BJ (cell line): ENCODE results near the gene IGSF8. TPM values are rescaled to one million over a fixed set of nuclear protein-coding genes. Genes with fewer than 3 reads are reported as not detected.
"Not testable (repeated sequence)": the region's sequence is repeated elsewhere in the genome, so short reads cannot be mapped to it uniquely, and the experiment has no call there.

Experiments used
- CTCF ChIA-PET: fragments of 350-600 bp; formaldehyde crosslinking; extraction: SDS; loops from one replicate; lab custom pipeline; 2021; ENCODE audit warnings: antibody characterized with exemption, inconsistent platforms; lab: Yijun Ruan, JAX
- POLR2A ChIA-PET: fragments of 300-600 bp; sonication (Branson Sonifier 250); formaldehyde crosslinking; extraction: SDS; loops from one replicate; lab custom pipeline; 2021; ENCODE audit warnings: antibody characterized with exemption; lab: Charles Lee
- DNase-seq: peaks from one replicate; pipeline ENCODE4 v3.0.0-alpha.2; 2011; ENCODE audit warnings: low read depth
- H3K27me3 ChIP-seq: 2 replicates; pipeline ENCODE4 v1.6.0; 2011; ENCODE audit warnings: low read length; ENCODE audit not compliant: control insufficient read depth, insufficient read depth
- H3K36me3 ChIP-seq: 2 replicates; pipeline ENCODE4 v1.5.1; 2011; ENCODE audit warnings: low read length; ENCODE audit not compliant: control insufficient read depth, insufficient read depth
- H3K4me3 ChIP-seq: 2 replicates; pipeline ENCODE4 v1.5.1; 2011; ENCODE audit warnings: low read depth, mild to moderate bottlenecking, control low read depth, low read length
- CTCF ChIP-seq: IDR thresholded peaks from 2 replicates; pipeline ENCODE4 v1.5.1; 2011; ENCODE audit warnings: low read depth, mild to moderate bottlenecking, control low read depth, inconsistent platforms, low read length, moderate library complexity; ENCODE audit not compliant: insufficient read depth
- polyA plus RNA-seq: library from polyadenylated mRNA; depleted of rRNA; stranded (reverse); fragments of >200 nt; gene quantifications from 2 replicates; pipeline ENCODE4 v1.2.3, GENCODE V29; 2011

The IGSF8 gene
- polyA plus RNA-seq, 1 experiment: 29.7 TPM

- DNase-seq: no peak
- ChIA-PET POLR2A (interaction anchor here (0.6 kb wide), 1 partner anchor 15 kb away, joined by 6 read pairs; no protein-coding TSS in a partner anchor), CTCF (interaction anchor here (0.7 to 5.8 kb wide), 14 partner anchors 9 to 319 kb away, joined by 3 to 39 read pairs (median 4); partner anchors contain the start of genes KCNJ10 and KCNJ9)
- Histone ChIP-seq H3K27me3 (peaks cover 27% of the 10 kb centered on the region), H3K4me3 (no peak overlapping the region), H3K36me3 (no peaks in the 10 kb centered on the region)
- TF ChIP-seq CTCF: peak; percentile 50
Measured at GRCh38 chr1:160058087-160058486, 40.3 kb downstream of the IGSF8 start.

- H3K36me3 ChIP-seq: no peaks in the 10 kb centered on the region
- H3K27me3 ChIP-seq: peaks cover 28% of the 10 kb centered on the region
- POLR2A ChIA-PET: interaction anchor here (0.5 kb wide), 1 partner anchor 14 kb away, joined by 11 read pairs; no protein-coding TSS in a partner anchor
- no peak for DNase-seq
- no peak overlapping the region for H3K4me3 ChIP-seq
- no peak for TF ChIP-seq CTCF
- CTCF ChIA-PET: interaction anchor here (0.6 to 5.8 kb wide), 6 partner anchors 10 to 80 kb away, joined by 3 to 39 read pairs (median 5); no protein-coding TSS in a partner anchor
Measured at GRCh38 chr1:160056648-160057169, 41.7 kb downstream of the IGSF8 start.

GRCh38 chr1:160053548-160054365 is 44.7 kb downstream of the IGSF8 start:
- no peak for TF ChIP-seq CTCF
- DNase-seq: no peak
- Histone ChIP-seq H3K36me3 (no peaks in the 10 kb centered on the region), H3K27me3 (peaks cover 25% of the 10 kb centered on the region), H3K4me3 (no peak overlapping the region)
- CTCF ChIA-PET: interaction anchor here (0.7 to 2.2 kb wide), 4 partner anchors 10 to 32 kb away, joined by 3 to 13 read pairs (median 4); no protein-coding TSS in a partner anchor
- POLR2A ChIA-PET: no interaction called here

GRCh38 chr1:160052936-160053335 is 45.5 kb downstream of the IGSF8 start:
- CTCF ChIA-PET: interaction anchor here (0.9 kb wide), 1 partner anchor 14 kb away, joined by 3 read pairs; no protein-coding TSS in a partner anchor
- Histone ChIP-seq H3K27me3 (peaks cover 21% of the 10 kb centered on the region), H3K4me3 (no peak overlapping the region), H3K36me3 (no peaks in the 10 kb centered on the region)
- no peak for TF ChIP-seq CTCF
- POLR2A ChIA-PET: no interaction called here
- DNase-seq: no peak

GRCh38 chr1:160050619-160051018 is 47.8 kb downstream of the IGSF8 start:
- POLR2A ChIA-PET: interaction anchor here (0.6 kb wide), 1 partner anchor 13 kb away, joined by 3 read pairs; no protein-coding TSS in a partner anchor

GRCh38 chr1:160050182-160050581 is 48.2 kb downstream of the IGSF8 start:
- H3K36me3 ChIP-seq, H3K4me3 ChIP-seq, POLR2A ChIA-PET, DNase-seq: not testable (repeated sequence)
- CTCF ChIA-PET: interaction anchor here (1.1 kb wide), 1 partner anchor 29 kb away, joined by 4 read pairs; no protein-coding TSS in a partner anchor
- H3K27me3 ChIP-seq: peaks cover 17% of the 10 kb centered on the region

More at GRCh38 chr1:160050619-160051018, 47.8 kb downstream of the IGSF8 start:
- H3K27me3 ChIP-seq: peaks cover 20% of the 10 kb centered on the region
- DNase-seq: no peak
- H3K4me3 ChIP-seq: no peak overlapping the region
- CTCF ChIA-PET: interaction anchor here (1.1 to 1.7 kb wide), 2 partner anchors 28 to 34 kb away, joined by 4 to 5 read pairs; no protein-coding TSS in a partner anchor
- no peak for TF ChIP-seq CTCF
- H3K36me3 ChIP-seq: no peaks in the 10 kb centered on the region
